Activated B cell treated with CpG ODN at 0.5 μM for 24 hours (primary cell): ENCODE measurements around the gene CDC27. TPM values are rescaled to one million over a fixed set of nuclear protein-coding genes. Genes with fewer than 3 reads are reported as not detected.

Source experiments
- ATAC-seq: fragments of 200-7000 bp; cut with Tn5 transposase; one replicate; pipeline ENCODE4 v1.10.0; 2021; ENCODE audit warnings: low read depth, mild to moderate bottlenecking, moderate library complexity
- CTCF ChIA-PET: fragments of 350-600 bp; sonication (Branson Sonifier 250); formaldehyde crosslinking; loops from one replicate; lab custom pipeline; 2021; ENCODE audit warnings: antibody characterized with exemption; lab: Charles Lee
- POLR2A ChIA-PET: fragments of 350-600 bp; sonication (Branson Sonifier 250); formaldehyde crosslinking; loops from one replicate; lab custom pipeline; 2021; ENCODE audit warnings: antibody characterized with exemption; lab: Charles Lee
- DNase-seq: peaks from one replicate; pipeline ENCODE4 v3.0.0; 2022
- H3K27ac Mint-ChIP-seq: one replicate; pipeline ENCODE4 v1.8.0; 2020; ENCODE audit warnings: mixed read lengths
- H3K27me3 Mint-ChIP-seq: one replicate; pipeline ENCODE4 v1.8.0; 2021; ENCODE audit warnings: mixed read lengths
- H3K36me3 Mint-ChIP-seq: one replicate; pipeline ENCODE4 v1.8.0; 2021; ENCODE audit warnings: low read depth, mixed read lengths
- H3K4me1 Mint-ChIP-seq: one replicate; pipeline ENCODE4 v1.8.0; 2021; ENCODE audit warnings: mixed read lengths
- H3K4me3 Mint-ChIP-seq: one replicate; pipeline ENCODE4 v1.8.0; 2020; ENCODE audit warnings: mild to moderate bottlenecking, mixed read lengths
- H3K9me3 Mint-ChIP-seq: one replicate; pipeline ENCODE4 v1.8.0; 2020; ENCODE audit warnings: mixed read lengths
- CTCF ChIP-seq: fragments of 200-600 bp; IDR thresholded peaks from one replicate; pipeline ENCODE4 v1.8.0; 2022; ENCODE audit warnings: antibody characterized with exemption, mild to moderate bottlenecking
- intact Hi-C: fragments of 100-400 bp; cut with micrococcal nuclease; formaldehyde crosslinking; loops from one replicate; pipeline ENCODE4 v1.15.1; 2024
- total RNA-seq: library from RNA; stranded (reverse); gene quantifications from 2 replicates; pipeline ENCODE4 v1.2.3, GENCODE V29; 2022

Gene CDC27
- total RNA-seq, 1 donor from 2014 or later = 72.5 TPM

GRCh38 chr17:47204722-47205418 is 15.8 kb upstream of the CDC27 start:
- no peak for TF ChIP-seq CTCF
- intact Hi-C loops = loop anchor here (1.0 to 10.0 kb wide), 7 partner anchors 13 to 1990 kb away; partner anchors contain the start of genes CDC27 and EFCAB13
- ATAC-seq (peak; percentile 66), DNase-seq (peak; percentile 44)
- H3K9me3 Mint-ChIP-seq = no peaks in the 10 kb centered on the region
- ChIA-PET CTCF (interaction anchor here (0.9 to 1.3 kb wide), 5 partner anchors 16 to 111 kb away, joined by 3 to 4 read pairs (median 3); partner anchors contain the start of gene CDC27), POLR2A (interaction anchor here (0.6 to 5.0 kb wide), 14 partner anchors 10 to 486 kb away, joined by 3 to 50 read pairs (median 4); partner anchors contain the start of genes CDC27 and EFCAB13)
- no peaks in the 10 kb centered on the region for H3K27me3 Mint-ChIP-seq
- peaks cover 81% of the 10 kb centered on the region for H3K4me1 Mint-ChIP-seq
- H3K27ac Mint-ChIP-seq = peak overlapping the region; percentile 98
- H3K4me3 Mint-ChIP-seq = peak overlapping the region; percentile 80
- no peaks in the 10 kb centered on the region for H3K36me3 Mint-ChIP-seq

GRCh38 chr17:47203984-47204721 is 15.1 kb upstream of the CDC27 start:
- DNase-seq (no peak), ATAC-seq (no peak)
- peaks cover 79% of the 10 kb centered on the region for H3K4me1 Mint-ChIP-seq
- intact Hi-C loops = loop anchor here (10.0 kb wide), 1 partner anchor 1991 kb away; no protein-coding TSS in a partner anchor
- TF ChIP-seq CTCF = no peak
- ChIA-PET POLR2A (interaction anchor here (0.7 to 5.0 kb wide), 7 partner anchors 12 to 487 kb away, joined by 3 to 50 read pairs (median 4); partner anchors contain the start of genes CDC27 and EFCAB13), CTCF (interaction anchor here (0.8 to 1.3 kb wide), 3 partner anchors 13 to 111 kb away, joined by 3 to 4 read pairs (median 3); partner anchors contain the start of gene CDC27)
- peak overlapping the region; percentile 98 for H3K27ac Mint-ChIP-seq
- H3K36me3 Mint-ChIP-seq = no peaks in the 10 kb centered on the region
- no peaks in the 10 kb centered on the region for H3K27me3 Mint-ChIP-seq
- no peaks in the 10 kb centered on the region for H3K9me3 Mint-ChIP-seq
- peak overlapping the region; percentile 80 for H3K4me3 Mint-ChIP-seq

DNA sequence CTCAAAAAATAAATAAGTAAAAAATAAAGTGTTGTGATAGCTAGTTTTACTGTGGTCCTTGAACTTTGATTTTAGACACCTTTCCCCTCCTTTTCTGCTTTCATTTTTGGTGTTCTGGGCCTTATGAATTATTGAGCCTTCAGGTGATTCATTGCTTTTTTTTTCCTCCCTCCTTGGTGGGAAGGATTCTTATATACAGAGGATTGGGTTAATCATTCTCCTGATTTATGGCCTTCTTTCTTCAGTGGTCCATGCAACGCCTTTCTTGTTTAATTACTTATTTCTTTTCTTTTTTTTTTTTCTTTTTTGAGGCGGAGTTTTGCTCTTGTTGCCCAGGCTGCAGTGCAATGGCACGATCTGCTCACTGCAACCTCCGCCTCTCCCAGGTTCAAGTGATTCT is 12.1 kb upstream of the CDC27 start:
- DNase-seq = no peak
- H3K27me3 Mint-ChIP-seq = no peaks in the 10 kb centered on the region
- intact Hi-C loops = loop anchor here (10.0 kb wide), 1 partner anchor 1994 kb away; no protein-coding TSS in a partner anchor
- H3K4me1 Mint-ChIP-seq = peaks cover 54% of the 10 kb centered on the region
- no peak for ATAC-seq
- POLR2A ChIA-PET = interaction anchor here (0.6 to 4.3 kb wide), 4 partner anchors 11 to 449 kb away, joined by 3 to 47 read pairs (median 4); partner anchors contain the start of genes CDC27 and EFCAB13
- H3K4me3 Mint-ChIP-seq = no peak overlapping the region
- CTCF ChIA-PET = interaction anchor here (1.2 kb wide), 1 partner anchor 20 kb away, joined by 3 read pairs; no protein-coding TSS in a partner anchor
- no peaks in the 10 kb centered on the region for H3K36me3 Mint-ChIP-seq
- no peaks in the 10 kb centered on the region for H3K9me3 Mint-ChIP-seq
- H3K27ac Mint-ChIP-seq = peak overlapping the region; percentile 99
- no peak for TF ChIP-seq CTCF

- Mint-ChIP-seq H3K36me3 (no peaks in the 10 kb centered on the region), H3K4me3 (peak overlapping the region; percentile 62), H3K27ac (peak overlapping the region; percentile 99), H3K27me3 (no peaks in the 10 kb centered on the region), H3K9me3 (no peaks in the 10 kb centered on the region), H3K4me1 (peaks cover 45% of the 10 kb centered on the region)
- DNase-seq (no peak), ATAC-seq (peak; percentile 22)
- intact Hi-C loops = loop anchor here (1.0 to 10.0 kb wide), 2 partner anchors 11 to 1995 kb away; partner anchors contain the start of gene CDC27
- ChIA-PET POLR2A (interaction anchor here (0.7 to 4.3 kb wide), 4 partner anchors 8 to 124 kb away, joined by 3 to 47 read pairs (median 4); partner anchors contain the start of genes CDC27, EFCAB13 and MYL4), CTCF (interaction anchor here (1.0 to 1.2 kb wide), 2 partner anchors 21 to 29 kb away, joined by 3 to 5 read pairs; no protein-coding TSS in a partner anchor)
- TF ChIP-seq CTCF = no peak
Measured at GRCh38 chr17:47200325-47200664, 11.2 kb upstream of the CDC27 start.
